D721Med (cell line): ENCODE data around the gene KCNJ6.

Experiments used
- DNase-seq: peaks from one replicate; pipeline ENCODE4 v3.0.0; 2011; ENCODE audit warnings: low spot score; ENCODE audit not compliant: insufficient read length
- FAIRE-seq: peaks from 2 replicates; lab custom pipeline; 2011; peaks lifted over from hg19 to GRCh38; lab: Jason Lieb, UNC
- TF ChIP-seq, protein P1 (sequence below): IDR thresholded peaks from 2 replicates; pipeline ENCODE4 v1.5.1; 2012; ENCODE audit warnings: mild to moderate bottlenecking, control low read depth; ENCODE audit not compliant: insufficient read depth; ENCODE audit errors: missing control alignments

The KCNJ6 gene

DNA sequence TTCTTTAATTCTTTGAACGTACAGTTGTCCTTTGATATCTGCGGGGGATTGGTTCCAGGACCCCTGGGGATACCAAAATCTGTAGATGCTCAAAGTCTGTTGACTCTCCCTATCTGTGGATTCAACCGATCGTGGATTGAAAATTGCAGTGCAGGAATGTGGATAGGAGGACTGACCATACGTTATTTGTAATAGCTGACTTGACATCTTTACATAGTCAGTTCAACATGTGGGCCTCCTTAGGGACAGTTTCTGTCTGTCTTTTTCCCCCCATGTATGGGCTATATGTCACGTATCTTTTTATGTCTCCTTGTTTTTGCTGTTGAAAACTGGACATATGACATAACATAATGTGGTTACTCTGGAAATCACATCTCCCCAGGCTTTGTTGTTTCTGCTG is 344.8 kb downstream of the KCNJ6 start:
- TF ChIP-seq, protein P1, sequence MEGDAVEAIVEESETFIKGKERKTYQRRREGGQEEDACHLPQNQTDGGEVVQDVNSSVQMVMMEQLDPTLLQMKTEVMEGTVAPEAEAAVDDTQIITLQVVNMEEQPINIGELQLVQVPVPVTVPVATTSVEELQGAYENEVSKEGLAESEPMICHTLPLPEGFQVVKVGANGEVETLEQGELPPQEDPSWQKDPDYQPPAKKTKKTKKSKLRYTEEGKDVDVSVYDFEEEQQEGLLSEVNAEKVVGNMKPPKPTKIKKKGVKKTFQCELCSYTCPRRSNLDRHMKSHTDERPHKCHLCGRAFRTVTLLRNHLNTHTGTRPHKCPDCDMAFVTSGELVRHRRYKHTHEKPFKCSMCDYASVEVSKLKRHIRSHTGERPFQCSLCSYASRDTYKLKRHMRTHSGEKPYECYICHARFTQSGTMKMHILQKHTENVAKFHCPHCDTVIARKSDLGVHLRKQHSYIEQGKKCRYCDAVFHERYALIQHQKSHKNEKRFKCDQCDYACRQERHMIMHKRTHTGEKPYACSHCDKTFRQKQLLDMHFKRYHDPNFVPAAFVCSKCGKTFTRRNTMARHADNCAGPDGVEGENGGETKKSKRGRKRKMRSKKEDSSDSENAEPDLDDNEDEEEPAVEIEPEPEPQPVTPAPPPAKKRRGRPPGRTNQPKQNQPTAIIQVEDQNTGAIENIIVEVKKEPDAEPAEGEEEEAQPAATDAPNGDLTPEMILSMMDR: no peak
- FAIRE-seq (no peak), DNase-seq (no peak)

DNA sequence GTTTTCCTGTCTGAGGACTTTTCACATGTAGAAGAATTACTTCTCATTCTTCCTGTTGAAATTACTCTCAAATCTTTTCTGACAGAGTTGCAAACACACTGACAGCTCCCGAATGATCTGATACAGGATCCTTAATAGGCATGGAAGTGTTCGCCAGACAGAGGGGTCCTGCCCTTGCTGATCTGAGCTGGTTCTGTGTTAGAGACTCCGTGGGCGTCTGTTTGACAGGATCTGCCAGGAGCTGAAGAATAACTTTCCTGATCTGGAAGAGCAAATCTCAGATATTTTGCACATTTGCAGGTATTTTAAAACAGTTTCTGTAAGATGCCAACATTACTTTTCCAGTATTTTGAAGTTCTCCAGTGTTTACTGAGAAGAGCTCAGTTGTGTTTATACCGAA is 347.3 kb downstream of the KCNJ6 start:
- FAIRE-seq (no peak), DNase-seq (no peak)
- TF ChIP-seq, protein P1: no peak

DNA sequence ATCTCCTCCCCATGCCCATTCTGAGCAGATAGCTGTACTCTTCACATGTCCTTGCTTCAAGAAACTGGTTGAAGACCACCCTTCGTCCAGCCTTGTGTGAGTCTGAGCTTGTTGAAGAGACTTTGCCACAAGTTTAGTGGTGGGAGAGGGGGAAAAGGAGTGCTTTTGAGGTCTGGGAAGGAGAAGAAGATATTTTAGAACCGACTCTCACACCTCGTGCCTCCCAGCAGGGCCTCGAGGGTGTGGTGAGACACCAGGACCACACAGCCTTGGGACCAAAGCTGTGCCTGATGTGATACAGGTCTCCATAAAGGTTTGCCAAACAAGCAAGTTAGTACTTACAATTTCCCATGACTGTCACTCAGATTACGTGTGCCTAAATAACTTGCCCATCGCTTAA is 347.8 kb downstream of the KCNJ6 start:
- TF ChIP-seq, protein P1: no peak
- DNase-seq (no peak), FAIRE-seq (no peak)

DNA sequence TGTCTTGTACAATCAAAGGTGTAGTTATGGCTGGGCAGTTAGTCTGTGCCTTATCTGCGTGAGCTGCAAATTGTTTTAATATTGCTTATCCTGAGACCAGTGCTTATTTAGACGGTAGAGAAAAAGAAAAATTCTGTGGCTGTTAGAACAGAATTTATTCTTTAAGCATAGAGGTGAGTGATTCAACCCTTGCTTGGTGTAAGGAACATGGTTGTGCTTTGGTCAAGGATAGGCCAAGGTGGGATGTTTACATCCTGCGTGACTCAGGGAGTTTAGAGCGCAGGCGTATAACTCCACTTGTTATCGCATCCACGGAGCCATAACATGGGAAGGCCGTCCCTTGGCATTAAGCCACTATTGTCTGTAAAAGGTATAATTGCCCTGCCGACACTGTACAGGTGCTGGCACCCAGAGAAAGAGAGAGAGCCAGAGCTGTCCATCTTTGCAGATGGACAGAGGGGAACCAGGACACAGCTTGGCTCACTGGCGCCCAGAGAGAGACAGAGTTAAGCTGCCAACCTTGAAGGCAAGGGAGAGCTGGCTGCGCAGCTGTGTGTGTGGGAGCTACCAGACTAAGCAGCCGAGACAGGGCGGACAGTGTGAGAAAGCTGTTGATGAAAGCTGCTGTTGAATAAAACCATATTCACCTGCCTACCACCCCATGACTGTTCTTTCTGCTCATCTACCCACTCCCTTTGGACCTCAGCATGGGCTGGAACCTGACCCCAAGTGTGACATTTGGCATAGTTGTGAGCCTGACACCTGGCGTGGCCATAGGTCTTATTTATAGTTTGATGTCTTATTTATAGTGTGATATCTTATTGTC is 349.3 kb downstream of the KCNJ6 start:
- TF ChIP-seq, protein P1: no peak

DNA sequence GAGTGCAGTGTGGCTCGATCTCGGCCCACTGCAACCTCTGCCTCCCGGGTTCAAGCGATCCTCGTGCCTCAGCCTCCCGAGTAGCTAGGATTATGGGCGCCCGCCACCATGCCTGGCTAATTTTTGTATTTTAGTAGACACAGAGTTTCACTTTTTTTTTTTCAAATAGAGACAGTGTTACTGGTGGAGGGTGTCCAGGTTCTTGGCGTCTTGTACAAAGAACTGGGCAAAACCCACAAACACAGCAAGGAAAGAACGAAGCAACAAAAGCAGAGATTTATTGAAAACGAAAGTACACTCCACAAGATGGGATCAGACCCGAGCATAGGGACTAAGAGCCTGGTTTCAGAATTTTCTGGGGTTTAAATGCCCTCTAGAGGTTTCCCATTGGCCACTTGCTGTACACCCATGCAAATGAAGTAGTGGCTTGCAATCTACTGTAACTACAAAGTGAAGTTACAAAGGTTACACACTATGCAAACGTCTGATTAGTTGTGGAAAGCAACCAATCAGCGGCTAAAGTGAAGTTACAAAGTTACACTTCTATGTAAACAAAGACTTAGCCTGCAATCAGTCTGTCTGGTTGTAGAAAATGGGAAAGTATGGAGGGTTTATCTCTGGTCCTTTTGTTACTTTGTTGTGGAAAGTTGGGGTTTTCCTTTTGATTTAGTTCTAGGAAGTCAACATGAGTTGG is 350.6 kb downstream of the KCNJ6 start:
- TF ChIP-seq, protein P1: no peak
- DNase-seq (no peak), FAIRE-seq (no peak)

More for the DNA sequence above, 349.3 kb downstream of the KCNJ6 start:
- DNase-seq: no peak
- FAIRE-seq: no peak

DNA sequence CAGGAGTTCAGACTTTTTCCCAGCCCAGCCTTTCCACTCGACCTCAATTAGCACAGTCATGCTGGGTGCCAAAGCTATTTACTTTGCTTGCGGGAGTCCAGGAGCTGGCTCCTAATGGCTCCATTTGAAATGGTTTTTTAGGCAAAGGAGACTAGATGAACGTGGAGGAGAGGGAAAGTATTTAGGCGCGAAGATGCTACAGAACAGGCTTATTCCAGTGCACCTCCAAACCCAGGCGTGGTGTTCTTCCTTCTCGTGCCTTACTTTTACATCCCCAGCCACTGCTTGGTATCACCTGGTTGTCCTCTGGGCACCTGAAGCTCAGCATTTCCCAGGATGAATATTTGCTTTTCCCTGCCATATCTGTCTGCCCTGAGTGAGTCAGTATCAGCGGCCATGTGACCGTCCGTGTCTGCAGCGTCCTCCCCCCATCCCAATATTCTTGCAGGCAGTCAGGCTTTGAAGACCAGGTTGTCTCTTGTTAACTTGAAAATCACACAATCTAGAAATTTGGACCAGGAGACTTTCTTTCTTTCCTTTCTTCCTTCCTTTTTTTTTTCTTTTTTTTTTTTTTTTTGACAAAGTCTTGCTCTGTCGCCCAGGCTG is 351.2 kb downstream of the KCNJ6 start:
- TF ChIP-seq, protein P1: no peak
- no peak for DNase-seq
- no peak for FAIRE-seq
